HG03439 (cell line): ENCODE results near the gene POLR2F.

Experiments used
- ATAC-seq: cut with Tn5 transposase; IDR thresholded peaks from one replicate; pipeline ENCODE4 v1.9.1; 2021; ENCODE audit warnings: mild to moderate bottlenecking, moderate library complexity; ENCODE audit not compliant: unreplicated experiment

Gene POLR2F

GRCh38 chr22:37981282-37982011 lies 27.9 kb downstream of the POLR2F start:
- no peak for ATAC-seq

- no peak for ATAC-seq
Measured at GRCh38 chr22:37982151-37982785, 28.8 kb downstream of the POLR2F start.

DNA sequence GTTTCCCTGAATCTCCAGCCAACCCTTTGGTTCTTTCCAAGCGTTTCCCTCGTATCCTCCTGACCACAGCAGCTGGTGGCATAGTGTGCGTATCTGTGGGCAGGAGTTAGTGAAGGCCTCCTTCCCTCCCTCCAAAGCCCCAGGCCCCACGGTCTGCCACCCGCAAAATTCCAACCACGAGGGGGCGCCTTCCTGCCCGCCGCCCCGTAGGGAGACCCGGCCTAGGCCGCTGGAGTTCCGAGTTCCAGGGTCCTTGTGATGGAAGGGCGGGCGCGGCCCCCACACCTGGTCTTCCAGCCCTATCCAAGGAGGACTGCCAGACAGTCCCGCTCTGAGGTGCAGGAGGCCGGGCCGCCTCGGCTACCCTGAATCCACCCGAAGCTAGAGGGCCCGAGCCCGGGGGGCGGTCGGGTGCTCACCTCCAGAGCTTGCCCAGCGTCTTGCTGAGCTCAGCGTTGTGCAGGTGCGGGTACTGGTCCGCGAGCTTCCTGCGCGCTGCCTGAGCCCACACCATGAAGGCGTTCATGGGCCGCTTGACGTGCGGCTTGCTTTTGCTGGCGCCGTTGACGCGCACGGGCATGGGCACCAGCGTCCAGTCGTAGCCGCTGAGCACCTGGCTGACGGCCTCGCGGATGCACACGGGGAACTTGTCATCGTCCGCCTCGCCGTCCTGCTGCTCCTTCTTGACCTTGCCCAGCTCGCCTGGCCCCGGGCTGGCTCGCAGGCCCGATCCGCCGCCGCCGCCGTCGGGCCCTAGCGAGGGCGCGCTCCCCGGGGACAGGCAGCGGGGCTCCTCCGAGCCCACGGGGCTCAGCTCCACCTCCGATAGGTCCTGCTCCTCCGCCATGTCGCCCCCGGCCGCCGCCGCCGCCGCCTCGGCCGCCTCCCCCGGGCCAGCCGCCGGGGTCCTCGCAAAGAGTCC lies 29.7 kb downstream of the POLR2F start:
- no peak for ATAC-seq

GRCh38 chr22:37983860-37984791 lies 30.6 kb downstream of the POLR2F start, which contains the start of gene SOX10:
Gene SOX10, minus strand, starts transcription at chr22:37984555. Its CDS starts 771 bp downstream, at chr22:37983784.
- no peak for ATAC-seq

- no peak for ATAC-seq
Measured at GRCh38 chr22:37985050-37985585, 31.6 kb downstream of the POLR2F start.

DNA sequence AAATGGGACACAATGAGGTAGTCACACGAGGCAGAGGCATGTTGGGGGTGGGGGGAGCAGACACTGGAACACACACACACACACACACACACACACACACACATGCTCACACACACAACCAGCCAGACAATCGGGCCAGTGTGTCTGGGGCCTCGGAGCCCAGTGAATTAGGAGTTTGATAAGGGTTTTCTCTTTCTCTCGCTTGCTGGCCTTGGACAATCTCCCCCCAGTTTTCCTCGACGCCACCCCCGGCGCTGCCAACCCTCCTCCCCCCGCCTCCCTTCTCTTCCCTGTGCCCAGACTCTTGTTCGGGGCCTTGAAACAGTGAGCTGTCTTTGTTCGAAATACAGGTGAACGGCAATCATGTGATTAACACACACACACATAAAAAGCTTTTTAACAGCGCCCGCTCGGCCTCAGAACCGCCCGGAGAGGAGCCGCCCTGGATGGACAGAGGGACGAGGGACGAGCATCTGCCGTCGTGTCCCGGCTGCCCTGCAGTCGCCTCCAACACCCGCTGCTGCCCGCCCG lies 32.3 kb downstream of the POLR2F start:
- ATAC-seq: no peak

- ATAC-seq: no peak
Measured at GRCh38 chr22:37986371-37986770, 32.9 kb downstream of the POLR2F start.

DNA sequence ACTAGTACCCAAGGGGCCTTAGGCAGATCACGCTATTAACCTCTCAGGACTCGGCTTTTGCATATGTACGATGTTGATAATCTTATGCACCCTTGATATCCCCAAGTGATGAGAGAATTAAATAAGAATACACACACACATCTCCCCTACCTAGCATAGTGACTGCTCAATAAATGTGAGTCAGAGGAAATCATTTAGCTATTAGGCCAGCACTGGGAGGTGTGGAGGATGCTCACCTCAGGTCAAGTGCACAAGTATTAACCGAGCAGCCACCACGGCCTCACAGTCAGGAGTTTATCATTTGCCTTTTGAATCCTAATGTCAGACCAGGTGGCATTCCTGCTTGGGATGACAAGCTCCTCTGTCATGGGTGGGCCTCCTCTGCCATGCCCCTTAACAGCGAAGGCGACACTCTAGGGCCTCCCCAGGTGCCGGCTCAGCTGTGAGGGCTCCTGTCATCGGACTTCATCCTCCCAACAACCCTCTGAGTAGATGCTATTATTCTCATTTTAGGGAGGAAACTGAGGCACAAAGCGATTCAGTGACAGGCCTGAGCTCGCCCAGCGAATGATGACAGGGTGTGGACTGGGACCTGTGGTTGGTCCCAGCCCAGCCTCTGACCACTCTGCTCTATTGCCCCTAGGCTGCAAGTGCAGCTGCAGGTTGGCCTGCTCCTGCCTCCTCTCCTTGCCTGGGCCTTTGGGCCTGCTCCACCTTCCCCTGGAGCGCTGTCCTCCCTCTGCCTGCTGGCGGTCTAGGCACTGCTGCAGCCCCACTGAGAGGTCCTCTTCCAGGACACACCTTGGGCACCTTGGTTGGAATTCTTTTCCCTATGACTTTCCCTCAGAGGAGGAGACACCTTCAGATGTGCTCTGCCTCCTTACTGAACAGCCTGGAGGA lies 35.9 kb downstream of the POLR2F start:
- no peak for ATAC-seq

GRCh38 chr22:37990301-37990700 lies 36.8 kb downstream of the POLR2F start:
- ATAC-seq: no peak

DNA sequence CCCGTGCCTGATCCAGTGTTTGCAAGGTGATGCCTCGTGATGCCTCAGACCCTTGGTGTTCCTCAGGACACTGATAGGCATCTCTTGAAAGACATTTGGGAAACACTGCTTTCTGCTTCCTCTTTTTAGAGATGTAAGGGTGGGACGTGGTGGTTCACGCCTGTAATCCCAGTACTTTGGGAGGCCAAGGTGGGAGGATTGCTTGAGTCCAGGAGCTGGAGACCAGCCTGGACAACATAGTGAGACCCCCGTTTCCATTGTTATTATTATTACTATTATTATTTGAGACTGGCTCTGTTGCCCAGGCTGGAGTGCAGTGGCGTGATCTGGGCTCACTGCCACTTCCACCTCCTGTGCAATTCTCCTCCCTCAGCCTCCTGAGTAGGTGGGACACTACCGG lies 37.4 kb downstream of the POLR2F start:
- ATAC-seq: no peak

DNA sequence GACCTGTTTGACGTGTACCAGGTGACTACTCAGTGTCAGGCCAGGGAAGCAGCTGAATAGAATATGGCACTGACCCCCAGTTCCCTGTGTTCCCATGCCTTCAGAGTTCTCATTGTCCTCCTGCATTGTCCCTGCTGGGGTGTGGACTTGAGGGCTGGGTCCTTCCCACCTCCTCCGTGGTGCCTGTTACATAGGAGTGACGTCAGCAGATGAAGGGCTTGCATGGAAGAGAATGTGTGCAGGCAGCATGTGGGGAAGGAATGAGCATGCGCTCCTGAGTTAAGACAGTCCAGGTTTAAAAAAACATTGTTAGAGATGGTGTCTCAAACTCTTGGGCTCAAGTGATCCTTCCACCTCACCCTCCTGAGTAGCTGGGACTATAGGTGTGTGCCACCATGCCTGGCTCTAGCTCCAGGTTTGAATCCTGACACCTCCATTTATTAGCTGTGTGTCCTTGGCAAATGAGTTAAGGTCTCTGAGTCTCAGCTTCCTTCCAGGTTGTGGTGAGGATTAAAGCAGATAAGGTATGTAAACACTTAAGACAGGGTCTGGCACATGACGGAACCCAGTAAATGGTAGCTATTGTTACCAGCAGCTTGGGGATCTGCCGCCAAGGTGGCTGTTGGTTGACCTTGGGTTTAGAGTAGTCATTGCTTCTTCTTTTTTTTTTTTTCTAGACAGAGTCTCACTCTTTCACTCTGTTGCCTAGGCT lies 38.4 kb downstream of the POLR2F start:
- no peak for ATAC-seq

GRCh38 chr22:37994049-37994448 lies 40.5 kb downstream of the POLR2F start:
- ATAC-seq: no peak

DNA sequence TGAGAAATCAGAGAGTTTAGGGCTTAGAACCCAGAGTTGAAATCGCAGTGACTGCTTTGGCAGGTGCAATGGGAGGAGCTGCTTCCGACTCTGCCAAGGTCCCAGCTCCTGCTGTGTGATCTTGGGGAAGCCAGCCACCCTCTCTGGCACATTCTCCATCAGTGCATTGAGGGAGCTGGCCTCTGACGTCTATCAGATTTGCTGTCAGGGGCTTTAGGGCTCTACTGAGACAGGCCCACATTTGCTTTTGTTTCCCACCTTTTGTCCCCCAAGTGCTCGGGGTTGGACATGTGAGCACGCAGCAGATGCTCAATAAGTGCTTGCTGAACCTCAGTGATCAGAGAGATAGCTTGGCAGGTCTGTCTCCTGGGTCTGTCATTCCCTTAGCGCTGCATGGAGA lies 41.5 kb downstream of the POLR2F start:
- no peak for ATAC-seq

DNA sequence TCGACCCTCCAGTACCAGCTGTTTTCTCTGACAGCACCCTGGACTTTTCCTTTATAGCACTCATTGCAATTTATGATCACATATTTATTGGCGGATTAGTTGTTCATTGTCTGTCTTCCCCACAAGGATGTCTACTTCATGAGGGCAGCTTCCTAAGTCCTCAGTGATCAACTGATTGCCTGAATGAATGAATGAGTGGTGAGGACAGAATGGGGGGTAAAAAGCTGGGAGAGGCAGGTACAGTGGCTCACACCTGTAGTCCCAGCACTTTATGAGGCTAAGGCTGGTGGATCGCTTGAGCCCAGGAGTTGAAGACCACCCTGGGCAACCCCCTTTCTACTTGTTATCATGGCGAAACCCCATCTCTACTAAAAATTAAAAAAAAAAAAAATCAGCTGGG lies 42.0 kb downstream of the POLR2F start:
- ATAC-seq: no peak

DNA sequence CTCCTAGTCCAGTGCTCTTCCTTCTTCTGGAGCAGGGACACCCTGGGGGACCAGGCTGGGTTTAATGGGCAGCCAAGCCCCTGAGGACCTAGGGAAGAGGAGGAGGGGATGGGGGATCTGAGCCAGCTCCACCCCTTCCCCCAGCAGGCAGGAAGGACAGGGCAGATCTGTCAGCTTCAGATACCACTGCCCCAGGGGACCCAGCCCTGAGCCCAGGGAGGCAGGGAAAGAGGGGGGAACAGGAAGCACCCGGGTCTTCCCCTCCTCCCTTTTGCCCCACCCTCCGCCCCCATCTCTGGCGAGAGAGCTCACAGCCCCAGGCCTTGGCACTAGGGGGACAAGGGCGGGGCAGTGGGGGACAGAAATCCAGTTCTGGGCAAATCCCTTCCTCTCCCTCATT lies 42.6 kb downstream of the POLR2F start:
- no peak for ATAC-seq

GRCh38 chr22:37996515-37997246 lies 43.2 kb downstream of the POLR2F start:
- no peak for ATAC-seq

DNA sequence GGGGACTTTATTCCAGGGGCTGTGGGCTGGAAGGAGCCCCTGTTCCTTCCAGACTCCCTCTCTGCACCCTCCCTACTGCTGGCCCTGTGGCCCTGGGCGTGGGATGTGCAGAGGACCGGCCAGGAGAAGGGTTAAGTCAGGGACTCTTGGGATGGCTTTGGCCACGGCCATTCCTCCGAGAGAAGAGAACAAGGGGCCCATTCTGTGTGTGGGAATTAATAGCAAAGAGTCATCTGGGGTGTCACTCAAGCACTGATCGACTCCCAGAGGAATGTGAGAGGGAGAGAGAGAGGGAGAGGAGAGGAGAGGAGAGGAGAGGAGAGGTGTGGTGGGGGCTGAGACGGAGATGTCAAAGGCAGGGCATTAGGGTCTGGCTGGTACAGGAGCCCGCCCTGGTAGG lies 45.0 kb downstream of the POLR2F start:
- no peak for ATAC-seq

- no peak for ATAC-seq
Measured at GRCh38 chr22:37999236-37999635, 45.7 kb downstream of the POLR2F start.
